HG03196 (cell line): ENCODE measurements around the gene RPL38.

Experiments used
- ATAC-seq: cut with Tn5 transposase; IDR thresholded peaks from one replicate; pipeline ENCODE4 v1.9.1; 2021; ENCODE audit not compliant: unreplicated experiment

The RPL38 gene

GRCh38 chr17:74224959-74225725 is 21.7 kb downstream of the RPL38 start:
- ATAC-seq = no peak

- no peak for ATAC-seq
Observed at GRCh38 chr17:74226252-74226651, 22.8 kb downstream of the RPL38 start.

GRCh38 chr17:74227271-74228080 is 24.0 kb downstream of the RPL38 start:
- no peak for ATAC-seq

GRCh38 chr17:74228306-74228978 is 25.0 kb downstream of the RPL38 start:
- ATAC-seq = no peak

GRCh38 chr17:74230896-74231295 is 27.4 kb downstream of the RPL38 start:
- ATAC-seq = no peak

- ATAC-seq = no peak
Observed at GRCh38 chr17:74231928-74232907, 28.7 kb downstream of the RPL38 start.

- ATAC-seq = no peak
Observed at GRCh38 chr17:74233937-74234336, 30.5 kb downstream of the RPL38 start.

- ATAC-seq = no peak
Observed at GRCh38 chr17:74234486-74234885, 31.0 kb downstream of the RPL38 start.

GRCh38 chr17:74235040-74235581 is 31.6 kb downstream of the RPL38 start:
- no peak for ATAC-seq

GRCh38 chr17:74235911-74236371 is 32.5 kb downstream of the RPL38 start:
- no peak for ATAC-seq

- no peak for ATAC-seq
Observed at GRCh38 chr17:74237321-74237720, 33.8 kb downstream of the RPL38 start.

GRCh38 chr17:74239172-74239571 is 35.7 kb downstream of the RPL38 start:
- no peak for ATAC-seq

GRCh38 chr17:74240618-74241205 is 37.2 kb downstream of the RPL38 start:
- no peak for ATAC-seq

GRCh38 chr17:74241431-74241830 is 38.0 kb downstream of the RPL38 start:
- ATAC-seq = no peak

GRCh38 chr17:74241847-74242246 is 38.4 kb downstream of the RPL38 start:
- ATAC-seq = no peak

GRCh38 chr17:74243013-74243755 is 39.7 kb downstream of the RPL38 start:
- ATAC-seq = no peak

- no peak for ATAC-seq
Observed at GRCh38 chr17:74244128-74244527, 40.6 kb downstream of the RPL38 start.

GRCh38 chr17:74244548-74244947 is 41.1 kb downstream of the RPL38 start:
- ATAC-seq = no peak
